ENCODE results near the gene GRAMD1B.

- TF ChIP-seq, protein P1, sequence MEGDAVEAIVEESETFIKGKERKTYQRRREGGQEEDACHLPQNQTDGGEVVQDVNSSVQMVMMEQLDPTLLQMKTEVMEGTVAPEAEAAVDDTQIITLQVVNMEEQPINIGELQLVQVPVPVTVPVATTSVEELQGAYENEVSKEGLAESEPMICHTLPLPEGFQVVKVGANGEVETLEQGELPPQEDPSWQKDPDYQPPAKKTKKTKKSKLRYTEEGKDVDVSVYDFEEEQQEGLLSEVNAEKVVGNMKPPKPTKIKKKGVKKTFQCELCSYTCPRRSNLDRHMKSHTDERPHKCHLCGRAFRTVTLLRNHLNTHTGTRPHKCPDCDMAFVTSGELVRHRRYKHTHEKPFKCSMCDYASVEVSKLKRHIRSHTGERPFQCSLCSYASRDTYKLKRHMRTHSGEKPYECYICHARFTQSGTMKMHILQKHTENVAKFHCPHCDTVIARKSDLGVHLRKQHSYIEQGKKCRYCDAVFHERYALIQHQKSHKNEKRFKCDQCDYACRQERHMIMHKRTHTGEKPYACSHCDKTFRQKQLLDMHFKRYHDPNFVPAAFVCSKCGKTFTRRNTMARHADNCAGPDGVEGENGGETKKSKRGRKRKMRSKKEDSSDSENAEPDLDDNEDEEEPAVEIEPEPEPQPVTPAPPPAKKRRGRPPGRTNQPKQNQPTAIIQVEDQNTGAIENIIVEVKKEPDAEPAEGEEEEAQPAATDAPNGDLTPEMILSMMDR (conservative IDR thresholded peaks at IDR 0.05 in 1 of 2, IDR thresholded peaks at IDR 0.05 in 1 of 2; ENCODE audit: low read depth in 1 of 2, low read length in 2 of 2) = no peak
- TF ChIP-seq EZH2 (IDR thresholded peaks at IDR 0.05; ENCODE audit: low read length, missing control alignments) = no peak
Observed at GRCh38 chr11:123429336-123429735, 733 bp upstream of the GRAMD1B start.

Measured in fibroblast of lung (primary cell).